H9 (cell line): ENCODE data around the gene CMTM7. TPM values are rescaled to one million over a fixed set of nuclear protein-coding genes. Genes with fewer than 3 reads are reported as not detected.

Experiments
- DNase-seq: peaks from one replicate; pipeline ENCODE4 v3.0.0-alpha.2; 2017
- H2AFZ ChIP-seq: one replicate; pipeline ENCODE4 v1.6.1; 2013; ENCODE audit warnings: mild to moderate bottlenecking, low read length, control low read depth, moderate library complexity
- H2AK5ac ChIP-seq: 2 replicates; pipeline ENCODE4 v1.6.1; 2013; ENCODE audit warnings: low read length, control low read depth, mixed read lengths; ENCODE audit not compliant: insufficient read length
- H2BK120ac ChIP-seq: one replicate; pipeline ENCODE4 v1.6.1; 2013; ENCODE audit warnings: low read depth, mild to moderate bottlenecking, low read length, control low read depth, inconsistent platforms; ENCODE audit not compliant: poor library complexity, severe bottlenecking
- H2BK12ac ChIP-seq: 2 replicates; pipeline ENCODE4 v1.6.1; 2013; ENCODE audit warnings: low read length, control low read depth, mixed read lengths, low read depth; ENCODE audit not compliant: insufficient read length
- H2BK15ac ChIP-seq: 2 replicates; pipeline ENCODE4 v1.6.1; 2013; ENCODE audit warnings: low read depth, low read length, control low read depth
- H2BK20ac ChIP-seq: one replicate; pipeline ENCODE4 v1.6.1; 2013; ENCODE audit warnings: low read depth, mild to moderate bottlenecking, low read length, control low read depth, inconsistent platforms; ENCODE audit not compliant: poor library complexity, severe bottlenecking
- H2BK5ac ChIP-seq: 2 replicates; pipeline ENCODE4 v1.6.1; 2013; ENCODE audit warnings: low read length, control low read depth, mixed read lengths; ENCODE audit not compliant: insufficient read length
- H3K14ac ChIP-seq: 2 replicates; pipeline ENCODE4 v1.6.1; 2013; ENCODE audit warnings: low read length, control low read depth; ENCODE audit not compliant: insufficient read depth
- H3K18ac ChIP-seq: 2 replicates; pipeline ENCODE4 v1.6.1; 2013; ENCODE audit warnings: low read depth, mild to moderate bottlenecking, mixed read lengths, low read length, control low read depth; ENCODE audit not compliant: insufficient read length
- H3K23ac ChIP-seq: 2 replicates; pipeline ENCODE4 v1.6.1; 2013; ENCODE audit warnings: low read length, control low read depth, mixed read lengths, low read depth; ENCODE audit not compliant: insufficient read length
- H3K23me2 ChIP-seq: 2 replicates; pipeline ENCODE4 v1.6.1; 2013; ENCODE audit warnings: low read depth, mild to moderate bottlenecking, mixed read lengths, low read length, control low read depth; ENCODE audit not compliant: insufficient read length, poor library complexity, severe bottlenecking
- H3K27ac ChIP-seq: 2 replicates; pipeline ENCODE4 v1.5.1; 2013; ENCODE audit warnings: low read length, control low read depth, mixed read lengths, low read depth; ENCODE audit not compliant: insufficient read length
- H3K27me3 ChIP-seq: 2 replicates; pipeline ENCODE4 v1.6.1; 2013; ENCODE audit warnings: low read length, control low read depth, inconsistent platforms; ENCODE audit not compliant: insufficient read depth
- H3K4ac ChIP-seq: 2 replicates; pipeline ENCODE4 v1.6.1; 2013; ENCODE audit warnings: low read depth, mild to moderate bottlenecking, control low read depth, inconsistent platforms, low read length, moderate library complexity
- H3K4me1 ChIP-seq: 2 replicates; pipeline ENCODE4 v1.6.1; 2013; ENCODE audit warnings: low read length, control low read depth, inconsistent platforms; ENCODE audit not compliant: insufficient read depth
- H3K4me2 ChIP-seq: 2 replicates; pipeline ENCODE4 v1.6.1; 2013; ENCODE audit warnings: low read length, control low read depth, mixed read lengths; ENCODE audit not compliant: insufficient read length, insufficient read depth
- H3K56ac ChIP-seq: 2 replicates; pipeline ENCODE4 v1.6.1; 2013; ENCODE audit warnings: low read depth, mild to moderate bottlenecking, mixed read lengths, low read length, control low read depth; ENCODE audit not compliant: insufficient read length
- H3K79me1 ChIP-seq: 2 replicates; pipeline ENCODE4 v1.6.1; 2013; ENCODE audit warnings: low read depth, mild to moderate bottlenecking, moderate library complexity, low read length, control low read depth, inconsistent platforms; ENCODE audit not compliant: insufficient read depth, poor library complexity, severe bottlenecking
- H3K79me2 ChIP-seq: 2 replicates; pipeline ENCODE4 v1.6.1; 2013; ENCODE audit warnings: low read length, control low read depth, inconsistent platforms; ENCODE audit not compliant: insufficient read depth
- H3K9ac ChIP-seq: 2 replicates; pipeline ENCODE4 v1.6.1; 2013; ENCODE audit warnings: low read length, control low read depth, mixed read lengths; ENCODE audit not compliant: insufficient read length; ENCODE audit errors: extremely low read depth
- H3K9me3 ChIP-seq: one replicate; pipeline ENCODE4 v1.6.1; 2013; ENCODE audit warnings: low read depth, low read length, inconsistent platforms; ENCODE audit not compliant: control insufficient read depth
- H3T11ph ChIP-seq: one replicate; pipeline ENCODE4 v1.6.1; 2013; ENCODE audit warnings: mild to moderate bottlenecking, low read length, control low read depth, inconsistent platforms
- H4K20me1 ChIP-seq: one replicate; pipeline ENCODE4 v1.6.1; 2013; ENCODE audit not compliant: control insufficient read depth, insufficient read length, insufficient read depth
- H4K5ac ChIP-seq: 2 replicates; pipeline ENCODE4 v1.6.1; 2013; ENCODE audit warnings: low read depth, mild to moderate bottlenecking, mixed read lengths, low read length, control low read depth; ENCODE audit not compliant: insufficient read length
- H4K8ac ChIP-seq: replicated peaks from 2 replicates; pipeline ENCODE4 v1.6.1; 2013; ENCODE audit warnings: low read length, control low read depth, mixed read lengths, low read depth; ENCODE audit not compliant: insufficient read length
- H4K91ac ChIP-seq: 2 replicates; pipeline ENCODE4 v1.6.1; 2013; ENCODE audit warnings: low read depth, mild to moderate bottlenecking, moderate library complexity, mixed read lengths, low read length, control low read depth; ENCODE audit not compliant: insufficient read length
- H3K27ac Mint-ChIP-seq, 3 experiments: 2 replicates in 2 of 3; 3 replicates in 1 of 3; pipeline ENCODE4 v1.8.0; 2020 to 2021; ENCODE audit warnings: mixed read lengths in 3 of 3, mild to moderate bottlenecking in 1 of 3, moderate library complexity in 1 of 3
- H3K27me3 Mint-ChIP-seq: 2 replicates; pipeline ENCODE4 v1.8.0; 2021; ENCODE audit warnings: low read depth, mild to moderate bottlenecking, moderate library complexity, mixed read lengths
- H3K36me3 Mint-ChIP-seq, 3 experiments: 2 replicates in 2 of 3; 3 replicates in 1 of 3; pipeline ENCODE4 v1.8.0; 2020 to 2021; ENCODE audit warnings: low read depth in 3 of 3, mixed read lengths in 3 of 3; ENCODE audit not compliant: insufficient read depth in 1 of 3
- H3K4me1 Mint-ChIP-seq, 2 experiments: 2 replicates each; pipeline ENCODE4 v1.8.0; 2020; ENCODE audit warnings: mixed read lengths in 2 of 2
- H3K4me3 Mint-ChIP-seq, 2 experiments: 2 replicates in 1 of 2; 3 replicates in 1 of 2; pipeline ENCODE4 v1.8.0; 2020 to 2021; ENCODE audit warnings: mild to moderate bottlenecking in 2 of 2, mixed read lengths in 2 of 2, moderate library complexity in 1 of 2
- H3K9me3 Mint-ChIP-seq, 2 experiments: 2 replicates in 1 of 2; 3 replicates in 1 of 2; pipeline ENCODE4 v1.8.0; 2020; ENCODE audit warnings: mild to moderate bottlenecking in 2 of 2, mixed read lengths in 2 of 2, moderate library complexity in 1 of 2
- WGBS: extraction: QIAGEN DNeasy Blood & Tissue Kit; methylation state at CpG from one replicate; pipeline ENCODE4 v1.1.7; 2013; ENCODE audit warnings: missing lambda C conversion rate, low lambda C conversion rate, mixed read lengths; ENCODE audit not compliant: insufficient read length; ENCODE audit errors: extremely low coverage; 5-methylcytosine and 5-hydroxymethylcytosine counted together
- total RNA-seq: library from RNA; stranded (reverse); gene quantifications from 2 replicates; pipeline ENCODE4 v1.2.1, GENCODE V29; 2021
- TF ChIP-seq, protein P1 (sequence below): fragments of 200-600 bp; sonication (generic); conservative IDR thresholded peaks from 3 replicates; pipeline ENCODE4 v1.8.0; 2021; ENCODE audit warnings: antibody characterized with exemption, mild to moderate bottlenecking

The CMTM7 gene
- total RNA-seq, 1 experiment from 2014 or later: 23.9 TPM

- H3K27me3 ChIP-seq: no peaks in the 10 kb centered on the region
- H3K79me2 ChIP-seq: no peaks in the 10 kb centered on the region
- H3K4ac ChIP-seq: no peak overlapping the region
- H3K27me3 Mint-ChIP-seq: no peaks in the 10 kb centered on the region; the same call in 1 of the 2 replicates
- H3K36me3 Mint-ChIP-seq: peaks cover 13 to 19% (median 13%) of the 10 kb centered on the region in 3 experiments
- H2BK120ac ChIP-seq: no peak overlapping the region
- no CpG with 5 or more reads among the region's 3 CpGs for WGBS
- H3T11ph ChIP-seq: no peak overlapping the region
- H3K9me3 ChIP-seq: no peaks in the 10 kb centered on the region
- no peak for DNase-seq
- no peak overlapping the region for H2AFZ ChIP-seq
- no peak overlapping the region for H4K91ac ChIP-seq
- no peak overlapping the region for H4K8ac ChIP-seq
- peak overlapping the region; percentile 3 to 69 (median 25); a peak in 6 of 7 replicates for H3K27ac Mint-ChIP-seq
- no peaks in the 10 kb centered on the region for H4K20me1 ChIP-seq
- no peaks in the 10 kb centered on the region for H3K79me1 ChIP-seq
- H3K23ac ChIP-seq: no peak overlapping the region
- no peak overlapping the region for H3K27ac ChIP-seq
- H2AK5ac ChIP-seq: no peak overlapping the region
- no peak overlapping the region for H2BK12ac ChIP-seq
- no peak overlapping the region for H2BK20ac ChIP-seq
- H3K4me3 Mint-ChIP-seq: no peak overlapping the region
- peaks cover 5% of the 10 kb centered on the region; the same call in 1 of the 2 replicates for H3K4me1 ChIP-seq
- H3K18ac ChIP-seq: no peak overlapping the region
- TF ChIP-seq, protein P1, sequence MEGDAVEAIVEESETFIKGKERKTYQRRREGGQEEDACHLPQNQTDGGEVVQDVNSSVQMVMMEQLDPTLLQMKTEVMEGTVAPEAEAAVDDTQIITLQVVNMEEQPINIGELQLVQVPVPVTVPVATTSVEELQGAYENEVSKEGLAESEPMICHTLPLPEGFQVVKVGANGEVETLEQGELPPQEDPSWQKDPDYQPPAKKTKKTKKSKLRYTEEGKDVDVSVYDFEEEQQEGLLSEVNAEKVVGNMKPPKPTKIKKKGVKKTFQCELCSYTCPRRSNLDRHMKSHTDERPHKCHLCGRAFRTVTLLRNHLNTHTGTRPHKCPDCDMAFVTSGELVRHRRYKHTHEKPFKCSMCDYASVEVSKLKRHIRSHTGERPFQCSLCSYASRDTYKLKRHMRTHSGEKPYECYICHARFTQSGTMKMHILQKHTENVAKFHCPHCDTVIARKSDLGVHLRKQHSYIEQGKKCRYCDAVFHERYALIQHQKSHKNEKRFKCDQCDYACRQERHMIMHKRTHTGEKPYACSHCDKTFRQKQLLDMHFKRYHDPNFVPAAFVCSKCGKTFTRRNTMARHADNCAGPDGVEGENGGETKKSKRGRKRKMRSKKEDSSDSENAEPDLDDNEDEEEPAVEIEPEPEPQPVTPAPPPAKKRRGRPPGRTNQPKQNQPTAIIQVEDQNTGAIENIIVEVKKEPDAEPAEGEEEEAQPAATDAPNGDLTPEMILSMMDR: no peak
- H4K5ac ChIP-seq: no peak overlapping the region
- H3K4me1 Mint-ChIP-seq: peaks cover 28 to 29% of the 10 kb centered on the region in 2 experiments
- H3K9me3 Mint-ChIP-seq: peaks cover 15 to 16% of the 10 kb centered on the region in 2 experiments
- no peak overlapping the region for H2BK15ac ChIP-seq
- no peak overlapping the region for H3K9ac ChIP-seq
- no peak overlapping the region for H3K56ac ChIP-seq
- H2BK5ac ChIP-seq: no peak overlapping the region
- no peaks in the 10 kb centered on the region for H3K23me2 ChIP-seq
- no peak overlapping the region for H3K14ac ChIP-seq
- H3K4me2 ChIP-seq: no peak overlapping the region
Observed at GRCh38 chr3:32421185-32421584, 29.5 kb downstream of the CMTM7 start.
